IMR-90 (cell line): ENCODE data around the gene MAN2B1. TPM values are rescaled to one million over a fixed set of nuclear protein-coding genes. Genes with fewer than 3 reads are reported as not detected.

Source experiments
- ATAC-seq: fragments of 200-7000 bp; cut with Tn5 transposase; 2 replicates; pipeline ENCODE4 v1.9.1; 2020; ENCODE audit warnings: low read depth, mild to moderate bottlenecking, moderate library complexity
- BruUV-seq: library from RNA; stranded (reverse); fragments of 400-500 nt; replicated peaks from 2 replicates; lab custom pipeline; 2021; lab: Mats Ljungman, UMichigan
- CTCF ChIA-PET: fragments of 300-600 bp; formaldehyde crosslinking; extraction: SDS; loops from one replicate; lab custom pipeline; 2021; ENCODE audit warnings: antibody characterized with exemption; lab: Yijun Ruan, JAX
- POLR2A ChIA-PET: fragments of 300-600 bp; sonication (Branson Sonifier 250); formaldehyde crosslinking; loops from one replicate; lab custom pipeline; 2022; ENCODE audit warnings: antibody characterized with exemption; ENCODE audit not compliant: unreplicated experiment; lab: Charles Lee
- DNase-seq: peaks from one replicate; pipeline ENCODE4 v3.0.0; 2013
- H2AFZ ChIP-seq: replicated peaks from 2 replicates; pipeline ENCODE3; 2013; ENCODE audit warnings: low read length, mild to moderate bottlenecking; ENCODE audit not compliant: poor library complexity
- H2AK5ac ChIP-seq: 2 replicates; pipeline ENCODE4 v1.6.1; 2013; ENCODE audit warnings: low read depth, low read length, inconsistent platforms
- H2AK9ac ChIP-seq: replicated peaks from 2 replicates; pipeline ENCODE3; 2013; ENCODE audit warnings: mild to moderate bottlenecking, low read depth, low read length, moderate library complexity; ENCODE audit not compliant: poor library complexity
- H2BK120ac ChIP-seq: 2 replicates; pipeline ENCODE4 v1.6.1; 2013; ENCODE audit warnings: low read depth, low read length, inconsistent platforms
- H2BK15ac ChIP-seq: 3 replicates; pipeline ENCODE4 v1.6.1; 2013; ENCODE audit warnings: low read depth, low read length, inconsistent platforms
- H2BK20ac ChIP-seq: 2 replicates; pipeline ENCODE4 v1.6.1; 2013; ENCODE audit warnings: low read depth, mild to moderate bottlenecking, inconsistent platforms, low read length, moderate library complexity
- H2BK5ac ChIP-seq: 2 replicates; pipeline ENCODE4 v1.6.1; 2013; ENCODE audit warnings: mild to moderate bottlenecking, low read depth, low read length, inconsistent platforms; ENCODE audit not compliant: poor library complexity, severe bottlenecking
- H3K14ac ChIP-seq: replicated peaks from 2 replicates; pipeline ENCODE4 v1.6.1; 2013; ENCODE audit warnings: low read depth, low read length, inconsistent platforms
- H3K18ac ChIP-seq: 2 replicates; pipeline ENCODE4 v1.6.1; 2013; ENCODE audit warnings: low read depth, low read length, control low read depth
- H3K23ac ChIP-seq: 2 replicates; pipeline ENCODE4 v1.6.1; 2013; ENCODE audit warnings: low read depth, low read length, inconsistent platforms
- H3K27ac ChIP-seq: 2 replicates; pipeline ENCODE4 v1.5.1; 2013; ENCODE audit warnings: mild to moderate bottlenecking, control low read depth, low read length; ENCODE audit not compliant: insufficient read depth
- H3K27me3 ChIP-seq: 2 replicates; pipeline ENCODE4 v1.6.1; 2013; ENCODE audit warnings: low read length; ENCODE audit not compliant: control insufficient read depth, insufficient read depth
- H3K36me3 ChIP-seq: 2 replicates; pipeline ENCODE4 v1.6.1; 2013; ENCODE audit warnings: low read length, mixed read lengths; ENCODE audit not compliant: control insufficient read depth, insufficient read depth
- H3K4ac ChIP-seq: 2 replicates; pipeline ENCODE4 v1.6.1; 2013; ENCODE audit warnings: low read depth, low read length, inconsistent platforms
- H3K4me1 ChIP-seq: 2 replicates; pipeline ENCODE4 v1.6.1; 2013; ENCODE audit warnings: low read length, mixed read lengths; ENCODE audit not compliant: control insufficient read depth, insufficient read depth
- H3K4me2 ChIP-seq: 2 replicates; pipeline ENCODE4 v1.6.1; 2013; ENCODE audit warnings: low read depth, mild to moderate bottlenecking, control low read depth, low read length, moderate library complexity
- H3K4me3 ChIP-seq: 2 replicates; pipeline ENCODE4 v1.5.1; 2013; ENCODE audit warnings: low read depth, mild to moderate bottlenecking, control low read depth, low read length, moderate library complexity; ENCODE audit not compliant: insufficient read depth
- H3K56ac ChIP-seq: 2 replicates; pipeline ENCODE4 v1.6.1; 2013; ENCODE audit warnings: low read length, inconsistent platforms; ENCODE audit not compliant: insufficient read depth; ENCODE audit errors: extremely low read depth
- H3K79me1 ChIP-seq, 2 experiments: 2 replicates each; pipeline ENCODE4 v1.6.1; 2013; ENCODE audit warnings: low read length in 2 of 2, inconsistent platforms in 1 of 2, low read depth in 1 of 2
- H3K9ac ChIP-seq: 2 replicates; pipeline ENCODE4 v1.6.1; 2013; ENCODE audit warnings: low read depth, low read length, control low read depth
- H3K9me1 ChIP-seq: 2 replicates; pipeline ENCODE4 v1.6.1; 2013; ENCODE audit warnings: low read length, inconsistent platforms; ENCODE audit not compliant: insufficient read depth
- H3K9me3 ChIP-seq: 2 replicates; pipeline ENCODE4 v1.6.1; 2013; ENCODE audit warnings: low read length; ENCODE audit not compliant: control insufficient read depth, insufficient read depth
- H4K20me1 ChIP-seq: 2 replicates; pipeline ENCODE4 v1.6.1; 2013; ENCODE audit warnings: low read length, inconsistent platforms; ENCODE audit not compliant: insufficient read depth
- H4K5ac ChIP-seq: 2 replicates; pipeline ENCODE4 v1.6.1; 2013; ENCODE audit warnings: mild to moderate bottlenecking, low read depth, low read length, control low read depth
- H4K8ac ChIP-seq, 2 experiments: 2 replicates each; pipeline ENCODE4 v1.6.1; 2013; ENCODE audit warnings: low read depth in 2 of 2, low read length in 2 of 2, control low read depth in 1 of 2, inconsistent platforms in 1 of 2
- H4K91ac ChIP-seq: 2 replicates; pipeline ENCODE4 v1.6.1; 2013; ENCODE audit warnings: low read depth, low read length, inconsistent platforms; ENCODE audit not compliant: insufficient read depth
- BHLHE40 ChIP-seq: fragments of 150-350 bp; IDR thresholded peaks from 2 replicates; pipeline ENCODE4 v1.6.1; 2016; ENCODE audit warnings: mild to moderate bottlenecking, low read depth, low read length
- CEBPB ChIP-seq: IDR thresholded peaks from 2 replicates; pipeline ENCODE4 v1.6.1; 2012; ENCODE audit warnings: low read depth, low read length, improper control_type of control experiment
- MAZ ChIP-seq: IDR thresholded peaks from 2 replicates; pipeline ENCODE4 v1.6.1; 2012; ENCODE audit warnings: low read depth, mild to moderate bottlenecking, low read length, improper control_type of control experiment, moderate library complexity, borderline replicate concordance
- RCOR1 ChIP-seq: IDR thresholded peaks from 2 replicates; pipeline ENCODE4 v1.6.1; 2012; ENCODE audit warnings: mild to moderate bottlenecking, low read length, improper control_type of control experiment; ENCODE audit not compliant: insufficient replicate concordance
- WGBS, 2 experiments: methylation state at CpG; one replicate each; pipeline versions ENCODE4 v1.1.5 to v1.1.7; 2013; ENCODE audit warnings: missing lambda C conversion rate in 2 of 2; ENCODE audit not compliant: insufficient read length in 1 of 2; ENCODE audit errors: extremely low coverage in 2 of 2; 5-methylcytosine and 5-hydroxymethylcytosine counted together
- dilution Hi-C: fragments of 300-500 bp; cut with HindIII; formaldehyde crosslinking; loops from one replicate; pipeline ENCODE4 v1.14.3; 2018; ENCODE audit warnings: low sequenced_read_pairs; ENCODE audit not compliant: unreplicated experiment
- in situ Hi-C: fragments of 300-500 bp; cut with MboI; formaldehyde crosslinking; loops from 3 replicates; pipeline ENCODE4 v1.14.3; 2019; ENCODE audit warnings: low sequenced_read_pairs, inconsistent platforms, mixed read lengths
- intact Hi-C: fragments of 100-400 bp; cut with micrococcal nuclease; formaldehyde crosslinking; loops from 2 replicates; pipeline ENCODE4 v1.10.0; 2022
- polyA plus RNA-seq, 3 experiments: library from polyadenylated mRNA; depleted of rRNA; stranded (reverse); fragments of >200 nt; gene quantifications; 2 replicates each; pipeline ENCODE4 v1.2.3, GENCODE V29; 2012; ENCODE audit warnings: low replicate concordance in 1 of 3
- total RNA-seq: library from RNA; depleted of rRNA; stranded (reverse); fragments of >200 nt; gene quantifications from 2 replicates; pipeline ENCODE4 v1.2.3, GENCODE V29; 2012
- TF ChIP-seq, protein P1 (sequence below): conservative IDR thresholded peaks from 2 replicates; pipeline ENCODE4 v1.5.1; 2012; ENCODE audit warnings: mild to moderate bottlenecking, low read depth, low read length, improper control_type of control experiment

MAN2B1 gene
- total and polyA plus RNA-seq, 2 of the 4 experiments (the other 2 are of a cell fraction): 10.4 to 55.4 TPM

DNA sequence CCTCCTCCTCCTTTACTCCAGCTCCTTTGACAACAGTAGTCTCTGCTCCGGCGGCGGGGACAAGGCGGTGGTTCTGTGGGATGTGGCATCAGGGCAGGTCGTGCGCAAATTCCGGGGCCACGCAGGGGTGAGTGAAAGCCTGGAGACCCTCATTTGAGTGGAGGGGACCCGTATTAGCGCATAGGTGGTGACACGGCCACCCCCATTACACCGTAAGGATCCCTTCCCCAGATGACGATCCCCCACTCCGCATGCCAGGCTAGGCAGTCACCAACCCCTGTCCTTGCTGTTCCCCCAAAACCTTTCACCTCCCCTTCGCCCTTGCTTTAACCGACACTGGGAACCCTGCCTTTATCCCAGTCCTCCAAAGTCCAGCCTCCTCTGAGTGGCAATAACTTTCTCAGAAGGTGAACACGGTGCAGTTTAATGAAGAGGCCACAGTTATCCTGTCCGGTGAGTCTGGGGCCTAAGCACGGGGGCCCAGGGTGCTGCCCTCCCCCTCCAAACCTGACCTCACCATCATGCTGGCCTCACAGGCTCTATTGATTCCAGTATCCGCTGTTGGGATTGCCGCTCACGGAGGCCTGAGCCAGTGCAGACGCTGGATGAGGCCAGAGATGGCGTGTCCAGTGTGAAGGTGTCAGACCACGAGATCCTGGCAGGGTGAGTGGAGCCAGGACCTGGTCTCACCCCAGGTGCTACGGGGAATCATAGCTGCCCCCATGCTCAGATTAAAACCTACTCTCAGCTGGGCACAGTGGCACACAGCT lies 3.8 kb upstream of the MAN2B1 start:
- Histone ChIP-seq H3K27me3 (no peaks in the 10 kb centered on the region), H2AFZ (peak overlapping the region; percentile 95), H3K4me2 (peak overlapping the region; percentile 72), H3K23ac (peak overlapping the region; percentile 82; the same call in 1 of the 2 replicates), H3K4ac (peak overlapping the region; percentile 93), H2BK20ac (no peak overlapping the region), H2AK5ac (peak overlapping the region; percentile 41), H4K20me1 (no peaks in the 10 kb centered on the region), H4K5ac (peak overlapping the region; percentile 42), H3K14ac (peak overlapping the region; percentile 78), H4K8ac (peak overlapping the region; percentile 72 to 99; a peak in 2 of 4 replicates), H2BK120ac (no peak overlapping the region), H4K91ac (no peak overlapping the region), H3K9me1 (0 out of 2 replicates have a peak, but pooled peaks cover 13% of the 10 kb centered on the region), H2AK9ac (peak overlapping the region; percentile 98), H3K56ac (no peak overlapping the region), H3K4me3 (peak overlapping the region; percentile 58), H3K27ac (peak overlapping the region; percentile 79), H3K9ac (peak overlapping the region; percentile 85), H3K9me3 (no peaks in the 10 kb centered on the region), H3K4me1 (peaks cover 15% of the 10 kb centered on the region), H3K18ac (no peak overlapping the region), H2BK15ac (no peak overlapping the region), H3K79me1 (peaks cover 32 to 66% of the 10 kb centered on the region in 2 experiments), H2BK5ac (peak overlapping the region; percentile 93), H3K36me3 (peaks cover 18% of the 10 kb centered on the region)
- TF ChIP-seq BHLHE40 (no peak), CEBPB (no peak), MAZ (no peak), RCOR1 (no peak)
- TF ChIP-seq, protein P1, sequence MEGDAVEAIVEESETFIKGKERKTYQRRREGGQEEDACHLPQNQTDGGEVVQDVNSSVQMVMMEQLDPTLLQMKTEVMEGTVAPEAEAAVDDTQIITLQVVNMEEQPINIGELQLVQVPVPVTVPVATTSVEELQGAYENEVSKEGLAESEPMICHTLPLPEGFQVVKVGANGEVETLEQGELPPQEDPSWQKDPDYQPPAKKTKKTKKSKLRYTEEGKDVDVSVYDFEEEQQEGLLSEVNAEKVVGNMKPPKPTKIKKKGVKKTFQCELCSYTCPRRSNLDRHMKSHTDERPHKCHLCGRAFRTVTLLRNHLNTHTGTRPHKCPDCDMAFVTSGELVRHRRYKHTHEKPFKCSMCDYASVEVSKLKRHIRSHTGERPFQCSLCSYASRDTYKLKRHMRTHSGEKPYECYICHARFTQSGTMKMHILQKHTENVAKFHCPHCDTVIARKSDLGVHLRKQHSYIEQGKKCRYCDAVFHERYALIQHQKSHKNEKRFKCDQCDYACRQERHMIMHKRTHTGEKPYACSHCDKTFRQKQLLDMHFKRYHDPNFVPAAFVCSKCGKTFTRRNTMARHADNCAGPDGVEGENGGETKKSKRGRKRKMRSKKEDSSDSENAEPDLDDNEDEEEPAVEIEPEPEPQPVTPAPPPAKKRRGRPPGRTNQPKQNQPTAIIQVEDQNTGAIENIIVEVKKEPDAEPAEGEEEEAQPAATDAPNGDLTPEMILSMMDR: no peak
- intact Hi-C loops (loop anchor here (5.0 kb wide), 1 partner anchor 788 kb away; no protein-coding TSS in a partner anchor), dilution Hi-C loops (no loop called here), in situ Hi-C loops (loop anchor here (5.0 kb wide), 1 partner anchor 103 kb away; no protein-coding TSS in a partner anchor)
- ChIA-PET POLR2A (no interaction called here), CTCF (no interaction called here)
- ATAC-seq (no peak), DNase-seq (no peak)
- no TSS peak for BruUV-seq
- 62% methylated on average over 9 of the region's 26 CpGs; no CpG with 5 or more reads in 1 of the 2 experiments for WGBS, 2 experiments
